Common myeloid progenitor, CD34-positive (primary cell): ENCODE data around the gene PRELID1.

Experiments used
- CTCF ChIA-PET: fragments of 350-600 bp; sonication (Branson Sonifier 250); formaldehyde crosslinking; loops from one replicate; lab custom pipeline; 2021; ENCODE audit warnings: antibody characterized with exemption; lab: Charles Lee
- POLR2A ChIA-PET: fragments of 350-600 bp; sonication (Branson Sonifier 250); formaldehyde crosslinking; loops from one replicate; lab custom pipeline; 2021; ENCODE audit warnings: antibody characterized with exemption; lab: Charles Lee
- DNase-seq, 3 donors: peaks; one replicate each; pipeline versions ENCODE4 v3.0.0 to v3.0.0-alpha.2; 2013
- H3K27ac ChIP-seq, 2 experiments: 1 replicate in 1 of 2; 2 replicates in 1 of 2; pipeline ENCODE4 v1.7.0; 2013; ENCODE audit warnings: inconsistent platforms in 2 of 2, low read length in 2 of 2, mild to moderate bottlenecking in 2 of 2, low read depth in 1 of 2, moderate library complexity in 1 of 2; ENCODE audit not compliant: severe bottlenecking in 2 of 2, insufficient read depth in 1 of 2, poor library complexity in 1 of 2
- H3K27me3 ChIP-seq, 5 experiments: replicated peaks in 2 of 5; 1 replicate in 3 of 5; 2 replicates in 2 of 5; pipeline versions ENCODE4 v1.6.1 to v1.7.0; 2013; ENCODE audit warnings: low read length in 4 of 5, mild to moderate bottlenecking in 2 of 5, moderate library complexity in 2 of 5, inconsistent platforms in 1 of 5; ENCODE audit not compliant: insufficient read depth in 5 of 5, control insufficient read depth in 4 of 5
- H3K36me3 ChIP-seq, 4 experiments: 1 replicate in 2 of 4; 2 replicates in 2 of 4; pipeline versions ENCODE4 v1.6.1 to v1.7.0; 2013; ENCODE audit warnings: low read length in 3 of 4, control low read depth in 1 of 4, mild to moderate bottlenecking in 1 of 4; ENCODE audit not compliant: control insufficient read depth in 4 of 4, insufficient read depth in 4 of 4
- H3K4me1 ChIP-seq, 4 experiments: 1 replicate in 3 of 4; 2 replicates in 1 of 4; pipeline versions ENCODE4 v1.6.1 to v1.7.1; 2013; ENCODE audit warnings: low read length in 3 of 4, mild to moderate bottlenecking in 3 of 4, control low read depth in 1 of 4, inconsistent platforms in 1 of 4, moderate library complexity in 1 of 4; ENCODE audit not compliant: control insufficient read depth in 4 of 4, insufficient read depth in 4 of 4; ENCODE audit errors: control extremely low read depth in 1 of 4
- H3K4me3 ChIP-seq, 7 experiments: 1 replicate in 4 of 7; 2 replicates in 3 of 7; pipeline versions ENCODE4 v1.5.1 to v1.7.0; 2013; ENCODE audit warnings: mild to moderate bottlenecking in 7 of 7, low read length in 6 of 7, moderate library complexity in 6 of 7, inconsistent platforms in 2 of 7, low read depth in 2 of 7, control low read depth in 1 of 7; ENCODE audit not compliant: insufficient read depth in 4 of 7, control insufficient read depth in 1 of 7; ENCODE audit errors: extremely low read depth in 1 of 7
- H3K9me3 ChIP-seq, 5 experiments: 1 replicate in 4 of 5; 2 replicates in 1 of 5; pipeline versions ENCODE4 v1.6.1 to v1.7.1; 2013; ENCODE audit warnings: low read length in 4 of 5, mild to moderate bottlenecking in 2 of 5, inconsistent platforms in 1 of 5, low read depth in 1 of 5, moderate library complexity in 1 of 5; ENCODE audit not compliant: control insufficient read depth in 4 of 5, insufficient read depth in 2 of 5; ENCODE audit errors: control extremely low read depth in 1 of 5
- WGBS: methylation state at CpG from one replicate; pipeline ENCODE4 v1.1.5; 2013; ENCODE audit not compliant: insufficient coverage; 5-methylcytosine and 5-hydroxymethylcytosine counted together

PRELID1 gene

GRCh38 chr5:177333420-177334154, 30.0 kb downstream of the PRELID1 start:
- Histone ChIP-seq H3K4me3 (no peak overlapping the region), H3K4me1 (peaks cover 3 to 48% (median 35%) of the 10 kb centered on the region in 4 experiments), H3K36me3 (peaks cover 2 to 82% (median 51%) of the 10 kb centered on the region in 4 experiments), H3K27me3 (no peaks in the 10 kb centered on the region), H3K9me3 (no peaks in the 10 kb centered on the region), H3K27ac (no peak overlapping the region)
- WGBS, result 94% methylated on average over 11 of the region's 16 CpGs
- no peak for DNase-seq
- POLR2A ChIA-PET, result interaction anchor here (0.6 kb wide), 1 partner anchor 34 kb away, joined by 5 read pairs; no protein-coding TSS in a partner anchor
- CTCF ChIA-PET, result interaction anchor here (1.0 to 10.2 kb wide), 11 partner anchors 10 to 57 kb away, joined by 3 to 162 read pairs (median 7); partner anchors contain the start of genes LMAN2 and RGS14

- Histone ChIP-seq H3K36me3 (peaks cover 2 to 85% (median 56%) of the 10 kb centered on the region in 4 experiments), H3K27ac (no peak overlapping the region), H3K9me3 (no peaks in the 10 kb centered on the region), H3K4me3 (no peak overlapping the region), H3K4me1 (peaks cover 3 to 46% (median 35%) of the 10 kb centered on the region in 4 experiments), H3K27me3 (no peaks in the 10 kb centered on the region)
- ChIA-PET POLR2A (interaction anchor here (0.6 kb wide), 1 partner anchor 35 kb away, joined by 5 read pairs; no protein-coding TSS in a partner anchor), CTCF (interaction anchor here (1.0 to 10.2 kb wide), 14 partner anchors 9 to 56 kb away, joined by 3 to 162 read pairs (median 8); partner anchors contain the start of genes LMAN2 and RGS14)
- DNase-seq, result no peak
- 92% methylated on average over 14 of the region's 15 CpGs for WGBS
Measured at GRCh38 chr5:177334155-177334551, 30.6 kb downstream of the PRELID1 start.

- ChIA-PET CTCF (interaction anchor here (0.8 to 10.2 kb wide), 27 partner anchors 9 to 222 kb away, joined by 3 to 162 read pairs (median 5); partner anchors contain the start of genes MXD3, PRELID1, RAB24 and RGS14), POLR2A (no interaction called here)
- DNase-seq, result no peak
- no peaks in the 10 kb centered on the region for H3K9me3 ChIP-seq
- H3K36me3 ChIP-seq, result peaks cover 2 to 85% (median 58%) of the 10 kb centered on the region in 4 experiments
- no peaks in the 10 kb centered on the region for H3K27me3 ChIP-seq
- 98% methylated on average over 17 of the region's 21 CpGs for WGBS
- peaks cover 9 to 38% (median 35%) of the 10 kb centered on the region in 4 experiments for H3K4me1 ChIP-seq
- H3K27ac ChIP-seq, result no peak overlapping the region
- no peak overlapping the region for H3K4me3 ChIP-seq
Measured at GRCh38 chr5:177334781-177335700, 31.4 kb downstream of the PRELID1 start.

- WGBS, result 99% methylated on average over 7 of the region's 7 CpGs
- no peak for DNase-seq
Measured at GRCh38 chr5:177335701-177336065, 32.1 kb downstream of the PRELID1 start.

GRCh38 chr5:177336112-177336511, 32.5 kb downstream of the PRELID1 start:
- CTCF ChIA-PET, result interaction anchor here (0.8 to 10.2 kb wide), 23 partner anchors 8 to 223 kb away, joined by 3 to 162 read pairs (median 5); partner anchors contain the start of genes MXD3, PRELID1 and RAB24
- Histone ChIP-seq H3K4me1 (peaks cover 6 to 27% (median 24%) of the 10 kb centered on the region in 4 experiments), H3K9me3 (no peaks in the 10 kb centered on the region), H3K36me3 (peaks cover 2 to 77% (median 56%) of the 10 kb centered on the region in 4 experiments), H3K27me3 (no peaks in the 10 kb centered on the region), H3K4me3 (no peak overlapping the region), H3K27ac (no peak overlapping the region)
- peak; percentile 83 to 90 (median 89) for DNase-seq
- POLR2A ChIA-PET, result no interaction called here
- WGBS, result 61% methylated on average over 12 of the region's 12 CpGs

More at GRCh38 chr5:177335701-177336065, 32.1 kb downstream of the PRELID1 start:
- Histone ChIP-seq H3K4me1 (peaks cover 6 to 32% (median 28%) of the 10 kb centered on the region in 4 experiments), H3K9me3 (no peaks in the 10 kb centered on the region), H3K36me3 (peaks cover 2 to 81% (median 56%) of the 10 kb centered on the region in 4 experiments), H3K27ac (no peak overlapping the region), H3K4me3 (no peak overlapping the region), H3K27me3 (no peaks in the 10 kb centered on the region)
- CTCF ChIA-PET, result interaction anchor here (0.8 to 10.2 kb wide), 23 partner anchors 8 to 222 kb away, joined by 3 to 162 read pairs (median 5); partner anchors contain the start of genes MXD3, PRELID1 and RAB24
- POLR2A ChIA-PET, result no interaction called here

- Histone ChIP-seq H3K36me3 (peaks cover 6 to 82% (median 61%) of the 10 kb centered on the region in 4 experiments), H3K4me1 (peaks cover 6 to 20% (median 17%) of the 10 kb centered on the region in 4 experiments), H3K9me3 (no peaks in the 10 kb centered on the region), H3K27me3 (no peaks in the 10 kb centered on the region), H3K4me3 (no peak overlapping the region), H3K27ac (no peak overlapping the region)
- no peak for DNase-seq
- ChIA-PET CTCF (interaction anchor here (0.8 to 10.2 kb wide), 16 partner anchors 9 to 67 kb away, joined by 3 to 162 read pairs (median 6); partner anchors contain the start of gene RGS14), POLR2A (no interaction called here)
- 97% methylated on average over 28 of the region's 36 CpGs for WGBS
Measured at GRCh38 chr5:177336603-177337494, 33.2 kb downstream of the PRELID1 start.
